ENCODE measurements around the gene MRI1.

- TF ChIP-seq POLR2AphosphoS5 (IDR thresholded peaks at IDR 0.05; ENCODE audit: borderline replicate concordance, low read depth, low read length) (no peak), EZH2 (IDR thresholded peaks at IDR 0.05) (no peak), FOXP2 (optimal IDR thresholded peaks at IDR 0.05; ENCODE audit: control extremely low read depth, extremely low read length, insufficient read depth) (no peak)
Measured at GRCh38 chr19:13732337-13732736, 32.0 kb upstream of the MRI1 start.

All from SK-N-MC (cell line).